A673 (cell line): ENCODE data around the gene RNF157.

Experiments used
- EZH2 ChIP-seq: fragments of 200-600 bp; sonication (generic); IDR thresholded peaks from 2 replicates; pipeline ENCODE4 v1.6.1; 2017; ENCODE audit warnings: borderline replicate concordance, low read depth, mild to moderate bottlenecking, mixed read lengths, antibody characterized with exemption, low read length; ENCODE audit not compliant: poor library complexity, severe bottlenecking
- TF ChIP-seq, protein P1 (sequence below): fragments of 300-800, 200-600 bp; sonication (generic); conservative IDR thresholded peaks from 2 replicates; pipeline ENCODE4 v1.5.1; 2017; ENCODE audit warnings: low read depth, mild to moderate bottlenecking, antibody characterized with exemption, low read length, moderate library complexity, mixed read lengths

DNA sequence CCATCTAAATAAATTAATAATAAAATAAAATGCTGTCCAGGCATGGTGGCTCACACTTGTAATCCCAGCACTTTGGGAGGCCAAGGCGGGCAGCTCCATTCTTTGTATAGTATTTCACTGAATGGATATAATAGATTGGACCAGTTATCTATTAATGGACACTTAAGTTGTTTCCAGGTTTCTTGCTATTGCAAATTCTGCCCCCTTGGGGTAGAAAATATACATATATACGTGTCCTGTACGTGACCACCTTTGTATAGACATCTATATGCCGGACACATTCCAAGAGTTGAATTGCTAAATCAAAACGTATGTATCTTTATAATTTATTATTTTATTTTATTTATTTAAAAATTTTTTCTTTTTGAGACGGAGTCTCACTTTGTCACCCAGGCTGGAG lies 132.8 kb downstream of the RNF157 start:
- TF ChIP-seq, protein P1, sequence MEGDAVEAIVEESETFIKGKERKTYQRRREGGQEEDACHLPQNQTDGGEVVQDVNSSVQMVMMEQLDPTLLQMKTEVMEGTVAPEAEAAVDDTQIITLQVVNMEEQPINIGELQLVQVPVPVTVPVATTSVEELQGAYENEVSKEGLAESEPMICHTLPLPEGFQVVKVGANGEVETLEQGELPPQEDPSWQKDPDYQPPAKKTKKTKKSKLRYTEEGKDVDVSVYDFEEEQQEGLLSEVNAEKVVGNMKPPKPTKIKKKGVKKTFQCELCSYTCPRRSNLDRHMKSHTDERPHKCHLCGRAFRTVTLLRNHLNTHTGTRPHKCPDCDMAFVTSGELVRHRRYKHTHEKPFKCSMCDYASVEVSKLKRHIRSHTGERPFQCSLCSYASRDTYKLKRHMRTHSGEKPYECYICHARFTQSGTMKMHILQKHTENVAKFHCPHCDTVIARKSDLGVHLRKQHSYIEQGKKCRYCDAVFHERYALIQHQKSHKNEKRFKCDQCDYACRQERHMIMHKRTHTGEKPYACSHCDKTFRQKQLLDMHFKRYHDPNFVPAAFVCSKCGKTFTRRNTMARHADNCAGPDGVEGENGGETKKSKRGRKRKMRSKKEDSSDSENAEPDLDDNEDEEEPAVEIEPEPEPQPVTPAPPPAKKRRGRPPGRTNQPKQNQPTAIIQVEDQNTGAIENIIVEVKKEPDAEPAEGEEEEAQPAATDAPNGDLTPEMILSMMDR: peak; percentile 54
- TF ChIP-seq EZH2: no peak
